Neural cell (in vitro differentiated cells): ENCODE measurements around the gene ADAT3. TPM values are rescaled to one million over a fixed set of nuclear protein-coding genes. Genes with fewer than 3 reads are reported as not detected.

Experiments
- H2AFZ ChIP-seq: fragments of 200-600, 300-800 bp; sonication (generic), shearing (Covaris generic); 2 replicates; pipeline ENCODE4 v1.6.0; 2014; ENCODE audit warnings: low read depth, mild to moderate bottlenecking, antibody characterized with exemption, low read length, moderate library complexity
- H3F3A ChIP-seq: fragments of 200-600 bp; shearing (Covaris generic); 2 replicates; pipeline ENCODE4 v1.6.1; 2016; ENCODE audit warnings: mild to moderate bottlenecking, moderate library complexity, mixed read lengths, antibody characterized with exemption, low read length; ENCODE audit not compliant: insufficient read depth, poor library complexity, severe bottlenecking
- H3K27ac ChIP-seq: fragments of 200-600, 300-800 bp; sonication (generic), shearing (Covaris generic); 2 replicates; pipeline ENCODE4 v1.5.1; 2014; ENCODE audit warnings: mild to moderate bottlenecking, low read length, moderate library complexity
- H3K27me3 ChIP-seq: fragments of 300-800, 200-600 bp; sonication (generic), shearing (Covaris generic); 2 replicates; pipeline ENCODE4 v1.6.0; 2014; ENCODE audit warnings: mild to moderate bottlenecking, low read depth, low read length, moderate library complexity; ENCODE audit not compliant: insufficient read depth
- H3K36me3 ChIP-seq: fragments of 300-800, 200-600 bp; sonication (generic), shearing (Covaris generic); 2 replicates; pipeline ENCODE4 v1.5.1; 2014; ENCODE audit warnings: mild to moderate bottlenecking, antibody characterized with exemption, low read length, moderate library complexity; ENCODE audit not compliant: insufficient read depth
- H3K4me2 ChIP-seq: fragments of 300-800, 200-600 bp; sonication (generic), shearing (Covaris generic); 2 replicates; pipeline ENCODE4 v1.6.0; 2014; ENCODE audit warnings: mild to moderate bottlenecking, low read length
- H3K4me3 ChIP-seq: fragments of 300-800, 200-600 bp; sonication (generic), shearing (Covaris generic); 2 replicates; pipeline ENCODE4 v1.5.1; 2014; ENCODE audit warnings: mild to moderate bottlenecking, low read length, moderate library complexity
- H3K79me2 ChIP-seq: fragments of 200-600 bp; shearing (Covaris generic); replicated peaks from 2 replicates; pipeline ENCODE4 v1.6.0; 2014; ENCODE audit warnings: mild to moderate bottlenecking, low read length, moderate library complexity; ENCODE audit not compliant: insufficient read depth
- H3K9ac ChIP-seq: fragments of 300-800, 200-600 bp; sonication (generic), shearing (Covaris generic); 2 replicates; pipeline ENCODE4 v1.6.1; 2016; ENCODE audit warnings: mild to moderate bottlenecking, low read length, mixed read lengths
- H3K9me2 ChIP-seq: fragments of 200-600 bp; shearing (Covaris generic); 2 replicates; pipeline ENCODE4 v1.6.1; 2016; ENCODE audit warnings: mild to moderate bottlenecking, low read length, mixed read lengths; ENCODE audit not compliant: insufficient read depth
- H3K9me3 ChIP-seq: fragments of 200-600, 300-800 bp; sonication (generic), shearing (Covaris generic); 2 replicates; pipeline ENCODE4 v1.6.1; 2016; ENCODE audit warnings: mild to moderate bottlenecking, mixed run types, low read length, moderate library complexity, mixed read lengths
- H4K20me1 ChIP-seq: fragments of 200-600 bp; shearing (Covaris generic); 2 replicates; pipeline ENCODE4 v1.6.1; 2016; ENCODE audit warnings: mild to moderate bottlenecking, mixed run types; ENCODE audit not compliant: insufficient read depth
- CTCF ChIP-seq: fragments of 450-650 bp; IDR thresholded peaks from 2 replicates; pipeline ENCODE4 v1.5.1; 2014; ENCODE audit warnings: antibody characterized with exemption, mild to moderate bottlenecking, moderate library complexity; ENCODE audit not compliant: poor library complexity, severe bottlenecking
- EP300 ChIP-seq: fragments of 450-650 bp; conservative IDR thresholded peaks from 2 replicates; pipeline ENCODE4 v1.6.1; 2014; ENCODE audit warnings: antibody characterized with exemption, mild to moderate bottlenecking, moderate library complexity; ENCODE audit not compliant: poor library complexity, severe bottlenecking
- EZH2 ChIP-seq: fragments of 200-600, 300-800 bp; shearing (Covaris generic), sonication (generic); IDR thresholded peaks from 2 replicates; pipeline ENCODE4 v1.6.1; 2014; ENCODE audit warnings: antibody characterized with exemption, low read length, borderline replicate concordance, mild to moderate bottlenecking; ENCODE audit not compliant: insufficient read depth, poor library complexity, severe bottlenecking
- MXI1 ChIP-seq: fragments of 450-650 bp; conservative IDR thresholded peaks from 2 replicates; pipeline ENCODE4 v1.6.1; 2014; ENCODE audit warnings: antibody characterized with exemption, mild to moderate bottlenecking; ENCODE audit not compliant: poor library complexity, severe bottlenecking
- POLR2AphosphoS5 ChIP-seq: IDR thresholded peaks from 2 replicates; pipeline ENCODE4 v1.6.1; 2012
- REST ChIP-seq: IDR thresholded peaks from 2 replicates; pipeline ENCODE4 v1.6.1; 2012; ENCODE audit warnings: borderline replicate concordance
- SMC3 ChIP-seq: fragments of 450-650 bp; conservative IDR thresholded peaks from 2 replicates; pipeline ENCODE4 v1.6.1; 2014; ENCODE audit warnings: antibody characterized with exemption, mild to moderate bottlenecking, moderate library complexity; ENCODE audit not compliant: poor library complexity
- TAF1 ChIP-seq: IDR thresholded peaks from 2 replicates; pipeline ENCODE4 v1.6.1; 2012; ENCODE audit warnings: low read depth
- polyA plus RNA-seq: library from polyadenylated mRNA; depleted of rRNA; stranded (reverse); fragments of >200 nt; gene quantifications from 2 replicates; pipeline ENCODE4 v1.2.3, GENCODE V29; 2014

ADAT3 gene
- polyA plus RNA-seq, 1 donor from 2014 or later = 1.6 TPM

- H3K79me2 ChIP-seq = peaks cover 36% of the 10 kb centered on the region
These were observed 36.2 kb downstream of the ADAT3 start, which contains the start of gene CSNK1G2 for GRCh38 chr19:1941146-1942077. TSS of gene CSNK1G2 (plus strand) at chr19:1941172. CDS start at chr19:1969773, 28,601 bp downstream.

GRCh38 chr19:1942078-1942933 lies 37.1 kb downstream of the ADAT3 start:
- Histone ChIP-seq H3K79me2 (peaks cover 42% of the 10 kb centered on the region), H4K20me1 (no peaks in the 10 kb centered on the region), H3K4me3 (peak overlapping the region; percentile 90), H3K4me2 (peak overlapping the region; percentile 88), H3F3A (peaks cover 5% of the 10 kb centered on the region), H3K27ac (peak overlapping the region; percentile 78), H3K36me3 (no peaks in the 10 kb centered on the region), H2AFZ (no peak overlapping the region), H3K9ac (peak overlapping the region; percentile 88), H3K27me3 (no peaks in the 10 kb centered on the region), H3K9me2 (no peaks in the 10 kb centered on the region), H3K9me3 (no peaks in the 10 kb centered on the region)
- TF ChIP-seq SMC3 = no peak
- TF ChIP-seq REST = peak; percentile 22
- TF ChIP-seq EP300 = no peak
- peak; percentile 30 for TF ChIP-seq POLR2AphosphoS5
- TF ChIP-seq TAF1 = no peak
- TF ChIP-seq EZH2 = no peak
- peak; percentile 51 for TF ChIP-seq MXI1

More at GRCh38 chr19:1941146-1942077, 36.2 kb downstream of the ADAT3 start, which contains the start of gene CSNK1G2:
- Histone ChIP-seq H4K20me1 (no peaks in the 10 kb centered on the region), H3K9ac (peak within 1 kb of the TSS; percentile 97), H3K27ac (peak within 1 kb of the TSS; percentile 99), H3F3A (peaks cover 5% of the 10 kb centered on the region), H3K4me3 (peak within 1 kb of the TSS; percentile 90), H3K4me2 (peak within 1 kb of the TSS; percentile 88), H3K9me3 (no peaks in the 10 kb centered on the region), H3K36me3 (no peaks in the 10 kb centered on the region), H3K27me3 (no peaks in the 10 kb centered on the region), H3K9me2 (no peaks in the 10 kb centered on the region), H2AFZ (peak within 1 kb of the TSS; percentile 65)
- no peak for TF ChIP-seq EZH2
- TF ChIP-seq CTCF = peak; percentile 6
